PC-3 (cell line): ENCODE measurements around the gene ECT2L. TPM values are rescaled to one million over a fixed set of nuclear protein-coding genes. Genes with fewer than 3 reads are reported as not detected.
A peak's percentile ranks its signal among the peaks of the same experiment; 100 is the strongest.

ENCODE experiments used
- ATAC-seq: fragments of 200-7000 bp; cut with Tn5 transposase; 2 replicates; pipeline ENCODE4 v1.9.1; 2020; ENCODE audit warnings: mild to moderate bottlenecking, moderate library complexity
- BruUV-seq: library from RNA; stranded (reverse); fragments of 400-500 nt; replicated peaks from 2 replicates; lab custom pipeline; 2021; lab: Mats Ljungman, UMichigan
- CTCF ChIA-PET: fragments of 300-600 bp; sonication (Branson Sonifier 250); formaldehyde crosslinking; loops from one replicate; lab custom pipeline; 2022; ENCODE audit warnings: antibody characterized with exemption; lab: Charles Lee
- POLR2A ChIA-PET: fragments of 300-600 bp; sonication (Branson Sonifier 250); formaldehyde crosslinking; loops from one replicate; lab custom pipeline; 2022; ENCODE audit warnings: antibody characterized with exemption; ENCODE audit not compliant: unreplicated experiment; lab: Charles Lee
- DNase-seq: peaks from one replicate; pipeline ENCODE4 v3.0.0-alpha.2; 2015
- H2AFZ ChIP-seq: fragments of 300-600 bp; sonication (generic); 2 replicates; pipeline ENCODE4 v1.6.0; 2016; ENCODE audit warnings: antibody characterized with exemption, low read length
- H3F3A ChIP-seq: fragments of 300-600 bp; sonication (generic); one replicate; pipeline ENCODE4 v1.6.0; 2017; ENCODE audit warnings: antibody characterized with exemption, low read length, control low read depth, mild to moderate bottlenecking; ENCODE audit not compliant: unreplicated experiment
- H3K27ac ChIP-seq: fragments of 300-600 bp; sonication (generic); 2 replicates; pipeline ENCODE4 v1.5.1; 2016; ENCODE audit warnings: mild to moderate bottlenecking, low read length
- H3K27me3 ChIP-seq: fragments of 300-600 bp; sonication (generic); 2 replicates; pipeline ENCODE4 v1.6.1; 2016; ENCODE audit warnings: low read length, mixed read lengths
- H3K36me3 ChIP-seq: fragments of 300-600 bp; sonication (generic); 2 replicates; pipeline ENCODE4 v1.6.1; 2016; ENCODE audit warnings: low read depth, mixed run types, low read length, mixed read lengths
- H3K4me1 ChIP-seq: fragments of 300-600 bp; sonication (generic); 2 replicates; pipeline ENCODE4 v1.5.1; 2016; ENCODE audit warnings: low read length; ENCODE audit not compliant: insufficient read depth
- H3K4me2 ChIP-seq: fragments of 300-600 bp; sonication (generic); 2 replicates; pipeline ENCODE4 v1.6.0; 2016; ENCODE audit warnings: low read length
- H3K4me3 ChIP-seq: fragments of 300-600 bp; sonication (generic); 2 replicates; pipeline ENCODE4 v1.5.1; 2016; ENCODE audit warnings: mild to moderate bottlenecking, low read length, mixed read lengths
- H3K79me2 ChIP-seq: fragments of 300-600 bp; sonication (generic); 2 replicates; pipeline ENCODE4 v1.6.1; 2017; ENCODE audit warnings: low read length, mixed read lengths
- H3K9ac ChIP-seq: fragments of 300-600 bp; sonication (generic); 2 replicates; pipeline ENCODE4 v1.6.0; 2016; ENCODE audit warnings: mild to moderate bottlenecking, low read length
- H3K9me2 ChIP-seq: fragments of 300-600 bp; sonication (generic); replicated peaks from 2 replicates; pipeline ENCODE4 v1.6.1; 2016; ENCODE audit warnings: mixed run types, low read length, mixed read lengths
- H3K9me3 ChIP-seq: fragments of 300-600 bp; sonication (generic); 2 replicates; pipeline ENCODE4 v1.6.1; 2016; ENCODE audit warnings: low read length, mixed read lengths
- H4K20me1 ChIP-seq: fragments of 300-600 bp; sonication (generic); 2 replicates; pipeline ENCODE4 v1.6.1; 2016; ENCODE audit warnings: low read length, mixed read lengths
- CTCF ChIP-seq: fragments of 300-600 bp; sonication (generic); conservative IDR thresholded peaks from 2 replicates; pipeline ENCODE4 v1.5.1; 2017; ENCODE audit warnings: antibody characterized with exemption, low read depth, mild to moderate bottlenecking, low read length
- EZH2 ChIP-seq: fragments of 300-600 bp; sonication (generic); IDR thresholded peaks from one replicate; pipeline ENCODE4 v1.6.1; 2017; ENCODE audit warnings: antibody characterized with exemption, mild to moderate bottlenecking, low read length; ENCODE audit not compliant: unreplicated experiment
- EZH2phosphoT487 ChIP-seq: fragments of 300-600 bp; sonication (generic); IDR thresholded peaks from 2 replicates; pipeline ENCODE4 v1.6.1; 2018; ENCODE audit warnings: mild to moderate bottlenecking, antibody characterized with exemption, low read length, borderline replicate concordance
- intact Hi-C: fragments of 100-400 bp; cut with micrococcal nuclease; formaldehyde crosslinking; loops from 2 replicates; pipeline ENCODE4 v1.9.0; 2023
- total RNA-seq: library from RNA; depleted of rRNA; stranded (reverse); fragments of >200 nt; gene quantifications from 2 replicates; pipeline ENCODE4 v1.2.3, GENCODE V29; 2014

The ECT2L gene
- total RNA-seq, 1 experiment from 2014 or later: not detected

GRCh38 chr6:138943089-138943625, 147.3 kb downstream of the ECT2L start:
- no peak overlapping the region for H3K4me3 ChIP-seq
- H3K36me3 ChIP-seq: peaks cover 18% of the 10 kb centered on the region
- H3K9me2 ChIP-seq: no peaks in the 10 kb centered on the region
- intact Hi-C loops: no loop called here
- no TSS peak for BruUV-seq
- TF ChIP-seq EZH2phosphoT487 (no peak), EZH2 (no peak), CTCF (no peak)
- ChIA-PET POLR2A (no interaction called here), CTCF (no interaction called here)
- H3F3A ChIP-seq: no peaks in the 10 kb centered on the region
- H3K79me2 ChIP-seq: peaks cover 24% of the 10 kb centered on the region
- H3K4me1 ChIP-seq: peaks cover 13% of the 10 kb centered on the region
- no peaks in the 10 kb centered on the region for H3K9me3 ChIP-seq
- no peak overlapping the region for H3K27ac ChIP-seq
- ATAC-seq (no peak), DNase-seq (no peak)
- no peak overlapping the region for H2AFZ ChIP-seq
- no peak overlapping the region for H3K4me2 ChIP-seq
- no peaks in the 10 kb centered on the region for H3K27me3 ChIP-seq
- H4K20me1 ChIP-seq: no peaks in the 10 kb centered on the region
- H3K9ac ChIP-seq: no peak overlapping the region

GRCh38 chr6:138944412-138944811, 148.5 kb downstream of the ECT2L start:
- Histone ChIP-seq H3K9me2 (no peaks in the 10 kb centered on the region), H3K27ac (peak overlapping the region; percentile 65), H3K9ac (no peak overlapping the region), H3K36me3 (peaks cover 15% of the 10 kb centered on the region), H3K27me3 (no peaks in the 10 kb centered on the region), H4K20me1 (0 out of 2 replicates have a peak, but pooled peaks cover 6% of the 10 kb centered on the region), H3K79me2 (peaks cover 36% of the 10 kb centered on the region), H3F3A (no peaks in the 10 kb centered on the region), H3K4me1 (peaks cover 21% of the 10 kb centered on the region), H3K4me2 (peak overlapping the region; percentile 32; the same call in 1 of the 2 replicates), H3K4me3 (no peak overlapping the region), H2AFZ (no peak overlapping the region), H3K9me3 (no peaks in the 10 kb centered on the region)
- ATAC-seq (peak; percentile 81), DNase-seq (peak; percentile 66)
- BruUV-seq: no TSS peak
- intact Hi-C loops: no loop called here
- ChIA-PET CTCF (no interaction called here), POLR2A (no interaction called here)
- TF ChIP-seq EZH2phosphoT487 (no peak), CTCF (no peak), EZH2 (no peak)

- H3K9me2 ChIP-seq: no peaks in the 10 kb centered on the region
- intact Hi-C loops: no loop called here
- no peak overlapping the region for H2AFZ ChIP-seq
- ATAC-seq (no peak), DNase-seq (peak; percentile 11)
- H3K36me3 ChIP-seq: peaks cover 15% of the 10 kb centered on the region
- peaks cover 21% of the 10 kb centered on the region for H3K4me1 ChIP-seq
- 0 out of 2 replicates have a peak, but pooled peaks cover 6% of the 10 kb centered on the region for H4K20me1 ChIP-seq
- no TSS peak for BruUV-seq
- H3K27ac ChIP-seq: peak overlapping the region; percentile 65; the same call in 1 of the 2 replicates
- no peak overlapping the region for H3K4me2 ChIP-seq
- no peak overlapping the region for H3K9ac ChIP-seq
- TF ChIP-seq EZH2 (no peak), CTCF (0 out of 2 replicates have a peak, but pooled peaks have one; percentile 18)
- no peaks in the 10 kb centered on the region for H3F3A ChIP-seq
- no peaks in the 10 kb centered on the region for H3K9me3 ChIP-seq
- no peak overlapping the region for H3K4me3 ChIP-seq
- H3K27me3 ChIP-seq: no peaks in the 10 kb centered on the region
- CTCF ChIA-PET: no interaction called here
- POLR2A ChIA-PET: no interaction called here
- peaks cover 44% of the 10 kb centered on the region for H3K79me2 ChIP-seq
Observed at GRCh38 chr6:138945354-138945753, 149.5 kb downstream of the ECT2L start.
